RKO (cell line): ENCODE results near the gene CHST3.

ENCODE experiments used
- DNase-seq: peaks from one replicate; pipeline ENCODE4 v3.0.0-alpha.2; 2016; ENCODE audit warnings: low spot score

CHST3 gene

DNA sequence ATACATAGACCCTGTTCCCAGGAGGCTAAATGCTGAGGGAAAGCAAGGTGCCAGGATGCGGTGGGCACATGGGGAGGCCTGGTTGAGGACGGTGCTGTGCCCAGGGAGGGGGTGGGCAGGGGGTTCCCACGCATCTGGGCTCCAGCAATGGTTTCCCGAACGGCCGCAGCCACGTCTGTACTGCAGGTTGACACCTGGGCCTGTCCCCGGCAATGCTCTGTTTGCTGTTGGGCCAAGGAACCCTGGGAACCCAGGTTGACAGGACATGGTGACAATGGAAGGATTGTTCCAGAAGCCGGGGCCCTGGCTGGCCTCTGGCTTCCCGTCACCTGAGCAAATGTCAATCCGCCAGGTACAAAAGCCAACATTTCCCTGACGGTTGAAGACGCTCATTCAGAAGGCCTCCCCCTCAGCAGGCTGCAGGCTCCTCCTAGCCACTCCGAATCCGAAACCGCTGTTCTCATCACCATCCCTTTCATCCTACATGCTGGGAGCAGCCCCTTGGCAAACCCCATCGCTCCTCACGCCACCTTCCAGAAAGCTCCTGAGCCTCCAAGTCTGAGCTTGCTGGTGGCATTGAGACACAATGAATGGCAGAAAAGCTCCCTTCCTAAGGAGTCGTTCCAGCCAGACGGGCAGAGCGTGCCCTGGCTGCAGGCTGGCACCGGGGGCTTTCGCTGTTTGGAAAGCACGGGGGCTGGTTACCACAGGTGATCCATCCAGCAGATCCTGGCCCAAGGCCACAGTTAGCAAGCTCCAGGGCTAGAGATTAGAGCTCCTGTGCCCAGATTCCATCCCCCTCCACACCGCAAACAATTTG lies 92.9 kb downstream of the CHST3 start:
- no peak for DNase-seq

DNA sequence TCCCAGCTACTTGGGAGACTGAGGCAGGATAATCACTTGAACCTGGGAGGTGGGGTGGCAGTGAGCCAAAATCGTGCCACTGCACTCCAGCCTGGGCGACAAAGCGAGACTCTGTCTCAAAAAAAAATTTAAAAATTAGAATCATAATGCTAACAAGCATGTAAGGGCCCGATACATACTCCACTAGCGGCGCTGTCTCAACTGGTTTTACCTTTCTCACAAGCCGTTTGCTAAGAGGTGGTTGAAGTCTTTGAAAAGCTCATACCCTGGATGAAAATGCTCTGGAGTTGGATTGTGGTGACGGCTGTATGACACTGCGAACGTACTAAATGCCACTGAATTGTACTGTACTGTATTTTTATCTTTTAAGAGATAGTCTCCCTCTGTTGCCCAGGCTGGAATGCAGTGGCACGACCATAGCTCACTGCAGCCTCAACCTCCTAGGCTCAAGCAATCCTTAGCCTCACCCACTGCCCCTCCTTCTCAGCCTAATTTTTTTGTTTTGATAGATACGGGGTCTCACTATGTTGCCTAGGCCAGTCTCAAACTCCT lies 94.2 kb downstream of the CHST3 start:
- no peak for DNase-seq

DNA sequence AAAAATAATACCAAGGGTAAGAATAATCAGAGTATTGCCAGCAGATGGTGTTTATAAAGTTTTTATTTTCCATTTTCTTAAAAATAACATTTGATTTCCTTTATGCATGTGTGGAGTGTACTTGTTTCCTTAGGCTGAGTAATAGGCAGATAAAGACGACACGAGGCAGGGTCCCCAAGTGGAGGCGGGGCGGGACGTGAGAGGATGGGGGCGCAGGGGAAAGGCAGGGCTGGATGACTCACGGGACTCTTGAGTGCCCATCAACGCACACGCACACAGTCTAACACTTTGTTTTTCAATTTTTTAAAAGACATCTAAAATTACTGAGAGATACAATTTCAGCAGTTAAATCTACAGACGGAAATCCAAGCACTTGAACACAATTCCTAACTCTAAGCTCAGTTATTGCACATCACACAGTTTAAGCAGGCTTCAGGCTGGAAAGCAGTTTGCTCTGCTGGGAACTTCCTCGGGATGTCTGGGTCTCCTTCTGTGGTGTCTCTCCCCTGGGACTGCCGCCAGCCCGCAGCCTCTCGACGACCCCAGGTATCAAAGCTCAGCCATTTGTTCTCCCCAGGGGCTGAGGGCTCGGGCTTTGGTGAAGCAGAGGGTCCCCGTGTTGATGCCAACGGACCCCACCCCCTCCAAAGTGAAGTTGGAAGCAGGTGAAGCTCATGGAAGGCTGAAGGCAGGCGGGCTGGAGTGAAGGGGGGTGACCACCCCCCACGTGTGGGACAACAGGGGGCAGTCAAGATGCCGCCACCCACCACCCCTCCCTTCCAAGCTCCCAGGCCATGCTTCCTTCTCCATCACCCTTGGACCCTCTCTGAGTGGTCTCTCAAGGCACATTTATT lies 95.0 kb downstream of the CHST3 start:
- no peak for DNase-seq

DNA sequence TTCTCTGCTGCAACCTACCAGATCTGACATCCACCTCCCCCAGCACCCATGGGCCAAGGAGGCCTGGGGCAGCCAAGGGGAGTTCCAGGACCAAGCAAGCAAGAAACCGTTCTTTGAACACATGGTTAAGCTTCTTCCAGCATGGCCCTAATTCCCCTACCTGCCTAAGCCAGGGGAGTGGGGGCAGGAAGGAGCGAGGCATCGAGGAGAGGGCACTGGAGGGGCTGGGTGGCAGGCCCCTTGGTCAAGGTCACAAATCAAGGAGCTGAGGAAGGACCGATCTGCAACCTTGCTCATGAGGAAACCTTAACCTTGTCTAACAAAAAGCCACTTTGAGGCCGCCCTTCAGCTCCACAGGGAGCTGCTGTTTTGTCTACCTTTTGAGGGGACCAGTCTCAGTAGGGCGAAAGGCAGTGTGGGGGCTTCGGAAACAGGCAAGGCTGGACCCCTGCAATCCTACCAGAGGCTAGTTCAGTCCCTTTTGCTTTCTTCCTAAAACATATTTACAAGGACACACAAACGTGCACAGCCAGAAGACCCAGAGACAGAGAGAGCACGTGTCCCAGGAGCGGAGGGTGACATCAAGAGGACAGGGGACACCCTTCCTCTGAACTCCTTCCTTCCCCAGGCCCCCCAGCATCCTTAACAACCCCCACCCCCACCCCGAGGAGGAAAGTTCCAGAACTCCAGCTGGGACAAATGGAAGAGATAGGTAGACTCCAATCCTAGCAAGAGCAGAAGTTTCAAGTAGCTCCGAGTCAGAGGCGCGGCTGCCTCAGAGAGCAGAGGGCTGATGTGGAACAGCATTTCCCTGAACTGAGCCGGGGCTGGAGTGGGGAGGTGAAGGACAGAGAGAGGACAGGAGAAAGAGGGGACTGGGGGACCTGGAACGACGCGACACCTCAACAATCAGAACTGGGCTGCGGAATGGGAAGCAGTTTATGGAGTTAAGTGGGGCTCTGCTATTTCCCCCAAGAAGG lies 95.9 kb downstream of the CHST3 start:
- DNase-seq, result no peak

DNA sequence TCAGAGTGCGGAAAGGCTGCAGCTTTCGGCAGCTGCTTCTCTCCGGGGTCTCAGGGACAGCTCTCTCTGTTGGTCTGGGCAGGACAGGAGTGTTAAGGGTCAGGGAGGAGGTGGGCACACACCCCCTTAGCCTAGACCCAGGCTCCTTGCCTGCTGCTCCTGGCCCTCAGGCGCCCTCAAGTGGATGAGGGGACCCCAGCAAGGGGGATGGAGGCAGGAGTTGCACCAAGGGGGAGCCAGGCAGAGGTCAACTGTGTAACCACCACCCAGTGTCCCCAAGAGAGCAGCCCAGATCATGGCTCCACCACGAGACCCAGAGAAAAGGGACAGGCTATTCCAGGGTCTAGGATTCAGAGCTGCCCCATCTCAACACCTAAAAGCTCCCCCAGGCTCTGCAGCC lies 97.3 kb downstream of the CHST3 start:
- no peak for DNase-seq

DNA sequence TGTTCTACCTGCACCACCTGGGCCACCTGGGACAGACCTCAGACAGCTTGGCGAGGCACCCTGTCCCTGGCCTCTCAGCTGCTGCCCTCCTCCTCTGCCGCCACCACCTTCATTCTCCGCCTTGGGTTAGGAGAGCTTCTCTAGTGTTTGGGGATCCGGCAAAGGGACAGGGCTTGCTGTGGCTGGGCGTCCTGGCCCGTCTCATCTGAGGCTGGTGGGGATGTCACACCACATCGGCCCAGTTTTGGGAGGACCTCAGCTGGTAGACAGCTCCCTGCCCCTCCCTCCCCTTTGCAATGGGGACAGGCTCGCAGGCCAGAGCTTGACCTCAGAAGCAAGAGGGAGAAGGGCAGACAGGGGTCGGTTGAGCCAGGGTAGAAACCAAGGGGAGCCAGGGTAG lies 97.7 kb downstream of the CHST3 start:
- no peak for DNase-seq

DNA sequence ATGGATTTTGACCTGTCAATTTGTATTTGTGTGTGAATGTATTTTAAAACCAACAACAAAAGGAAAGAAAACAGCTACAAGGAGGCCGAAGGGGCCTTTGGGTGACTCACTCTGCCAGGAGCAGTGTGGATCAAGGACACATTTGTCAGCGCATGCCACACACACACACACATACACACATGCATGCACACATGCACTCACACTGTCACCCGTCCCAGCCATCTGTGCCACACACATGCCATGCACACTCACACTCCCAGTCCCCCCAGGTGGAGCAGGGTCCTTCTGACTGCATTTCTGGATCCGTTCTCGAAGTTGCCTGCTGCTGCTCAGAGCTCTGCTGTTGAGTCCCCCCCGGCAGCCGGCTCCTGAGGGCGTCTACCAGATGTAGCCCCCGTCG lies 98.2 kb downstream of the CHST3 start:
- DNase-seq, result no peak
